Stimulated activated CD4-positive, alpha-beta T cell treated with anti-CD3 and anti-CD28 coated beads, Interleukin-1b, Interleukin-23, amount 100 ng/mL, for 24 hours (primary cell): Measurements from ENCODE around the gene SPOPL.

ENCODE experiments used
- DNase-seq, 4 experiments: peaks; one replicate each; pipeline ENCODE4 v3.0.0-alpha.2; 2020; ENCODE audit warnings: low read depth in 4 of 4, low spot score in 1 of 4

The SPOPL gene

DNA sequence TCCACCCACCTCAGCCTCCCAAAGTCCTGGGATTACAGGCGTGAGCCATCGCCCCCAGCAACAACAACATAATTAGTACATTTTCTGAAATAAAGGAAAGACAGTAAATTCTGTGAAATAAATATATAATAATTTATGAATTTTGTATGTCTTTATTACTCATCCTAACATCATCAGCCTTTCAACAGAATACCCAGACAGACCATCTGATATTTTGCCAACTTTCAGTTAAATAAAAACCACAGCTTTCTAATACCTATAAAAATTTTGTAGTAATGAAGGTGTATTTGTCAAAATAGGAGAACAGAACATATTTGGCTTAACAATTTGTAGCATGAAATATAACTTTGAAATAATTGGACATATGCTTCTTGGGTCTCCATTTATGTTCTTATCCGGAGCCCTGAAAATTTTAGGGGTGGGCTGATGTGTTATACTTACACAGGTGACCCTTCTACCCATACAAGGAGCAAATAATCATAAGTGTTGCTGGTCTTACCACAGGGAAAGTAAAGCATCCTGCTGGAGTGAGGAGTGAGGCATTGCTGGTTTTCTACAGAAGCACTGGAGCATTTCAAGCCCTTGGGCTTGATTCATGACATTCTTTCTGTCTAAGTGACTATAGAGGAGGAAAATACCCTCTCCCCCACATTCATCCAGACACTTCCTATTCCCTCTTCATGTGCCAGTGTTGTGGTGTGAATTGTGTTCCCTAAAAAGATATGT, 99.3 kb downstream of the SPOPL start:
- no peak for DNase-seq

DNA sequence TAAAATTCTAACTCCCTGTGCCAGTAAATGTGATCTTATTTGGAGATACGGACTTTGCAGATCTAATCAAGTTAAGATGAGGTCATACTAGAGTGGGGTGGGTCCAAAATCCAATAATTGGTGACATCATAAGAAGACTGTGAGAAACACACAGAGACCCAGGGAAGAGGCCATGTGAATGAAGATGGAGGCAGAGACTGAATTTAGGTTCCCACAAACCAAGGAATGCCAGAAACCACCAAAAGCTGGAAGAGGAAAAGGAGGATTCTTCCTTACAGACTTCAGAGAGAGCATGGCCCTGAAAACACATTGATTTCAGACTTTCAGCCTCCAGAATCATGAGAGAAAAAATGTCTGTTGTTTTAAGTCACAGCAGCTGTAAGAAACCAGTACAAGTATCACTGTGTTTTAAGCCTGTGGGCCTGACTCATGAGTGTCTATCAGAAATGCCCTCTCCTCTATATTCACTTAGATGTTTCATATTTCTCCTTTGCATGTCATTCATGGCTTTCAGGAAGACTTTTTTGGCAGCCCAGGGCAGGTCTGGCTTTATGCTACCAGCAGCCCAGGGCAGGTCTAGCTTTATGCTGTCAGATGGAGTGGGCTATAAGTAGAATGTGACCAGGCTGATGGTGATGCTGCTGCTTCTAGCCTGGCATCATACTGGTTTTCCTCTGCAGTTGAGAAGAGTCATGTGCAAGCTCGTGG, 100.0 kb downstream of the SPOPL start:
- DNase-seq, result no peak

DNA sequence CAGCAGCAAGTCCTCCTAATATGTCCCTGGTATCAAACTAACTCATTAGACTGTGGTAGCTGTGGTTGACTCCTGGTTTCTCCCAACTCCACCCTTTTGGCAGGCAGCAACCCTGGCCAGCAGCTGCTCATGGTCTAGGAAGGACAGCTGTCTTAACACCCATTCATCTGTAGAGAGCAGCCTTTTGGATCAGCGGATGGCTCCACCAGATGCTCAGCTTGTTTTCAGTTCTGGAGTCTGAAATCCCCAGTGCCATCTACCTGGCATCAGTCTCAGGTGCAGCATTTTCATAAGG, 100.5 kb downstream of the SPOPL start:
- DNase-seq, result no peak

DNA sequence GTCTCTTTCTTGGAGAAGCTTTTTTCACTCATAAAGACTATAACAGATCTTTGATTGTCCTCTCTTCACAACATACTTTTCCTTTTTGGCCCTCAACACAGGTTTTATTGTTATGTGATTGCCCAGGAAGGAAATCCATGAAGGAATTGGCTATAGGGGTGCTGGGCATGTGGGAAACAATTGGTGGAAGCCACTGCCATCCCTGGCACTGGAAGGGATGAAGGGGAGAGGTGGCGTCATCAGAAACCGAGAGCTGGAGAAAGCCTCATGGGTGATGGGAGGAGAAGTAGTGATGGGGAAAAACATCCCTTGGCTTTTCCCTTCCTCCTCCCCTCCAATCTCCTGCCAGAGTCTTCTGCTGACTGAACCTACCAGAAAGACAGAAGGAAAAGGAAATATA, 106.2 kb downstream of the SPOPL start:
- no peak for DNase-seq

DNA sequence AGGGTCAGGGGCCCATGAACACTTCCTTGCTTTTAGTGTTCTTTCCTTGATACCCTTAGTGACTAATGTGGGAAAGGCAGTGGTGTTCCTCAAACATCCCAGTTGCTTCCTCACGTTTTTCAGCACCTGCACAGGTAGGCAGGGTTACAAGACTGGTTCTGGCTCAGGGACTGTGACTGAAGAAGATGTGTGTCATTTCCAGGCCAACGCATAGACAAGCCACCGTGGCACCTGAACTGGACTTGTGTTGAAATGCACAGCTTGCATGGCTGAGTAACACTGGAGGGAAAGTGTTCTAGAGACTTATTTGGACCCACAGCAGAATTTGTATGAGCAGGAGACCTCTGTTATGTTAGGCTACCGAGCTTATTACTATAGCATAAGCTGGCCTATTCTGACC, 107.9 kb downstream of the SPOPL start:
- DNase-seq, result no peak

DNA sequence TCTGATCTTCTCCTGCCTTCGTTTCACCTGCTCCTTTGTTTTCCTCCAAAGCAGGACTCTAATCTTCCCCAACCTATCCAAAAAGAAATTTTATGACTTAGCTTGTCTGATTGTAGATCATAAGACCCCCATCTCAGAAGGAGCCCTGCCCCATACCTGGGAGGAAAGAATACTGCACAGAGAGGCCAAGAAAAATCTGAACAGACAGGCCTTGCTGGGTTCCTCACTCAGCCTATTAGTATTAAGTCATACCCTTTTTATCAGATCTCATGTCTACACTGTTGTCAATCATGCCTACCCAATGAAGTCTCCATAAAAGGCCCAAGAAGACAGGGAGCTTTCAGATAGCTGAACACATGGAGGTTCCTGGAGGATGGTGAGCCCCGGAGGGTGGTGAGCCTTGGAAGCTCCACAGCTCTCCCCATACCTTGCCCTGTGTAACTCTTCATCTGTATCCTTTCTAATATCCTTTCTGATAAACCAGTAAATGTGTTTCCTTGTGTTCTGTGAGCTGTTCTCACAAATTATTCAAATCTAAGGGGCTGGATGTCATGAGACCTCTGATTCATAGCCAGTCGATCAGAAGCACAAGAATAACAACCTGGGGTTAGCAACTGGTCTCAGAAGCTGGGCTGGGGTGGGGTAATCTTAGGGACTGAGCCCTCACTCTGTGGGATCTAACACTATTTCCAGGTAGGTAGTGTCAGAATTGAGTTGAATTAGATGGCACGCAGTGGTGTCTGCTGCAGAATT, 108.8 kb downstream of the SPOPL start:
- no peak for DNase-seq

DNA sequence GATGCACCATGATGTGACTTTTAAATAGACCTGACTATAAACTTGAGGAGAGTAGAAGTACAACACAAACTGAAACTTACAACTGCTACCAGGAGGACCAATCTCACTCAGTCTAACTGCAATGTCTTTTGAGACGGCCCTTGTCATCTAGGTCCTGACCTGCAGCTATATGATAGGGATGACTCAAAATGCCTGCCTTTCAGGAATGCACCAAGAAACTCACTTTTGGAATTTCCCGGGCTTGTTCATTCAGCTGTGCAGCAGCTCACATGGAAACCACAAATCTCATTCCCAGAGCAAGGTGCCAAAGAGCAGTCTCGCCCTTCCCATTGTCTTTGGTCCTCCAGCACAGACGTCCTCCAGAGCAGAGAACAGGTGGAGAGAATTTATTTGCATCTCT, 113.7 kb downstream of the SPOPL start:
- DNase-seq, result no peak

DNA sequence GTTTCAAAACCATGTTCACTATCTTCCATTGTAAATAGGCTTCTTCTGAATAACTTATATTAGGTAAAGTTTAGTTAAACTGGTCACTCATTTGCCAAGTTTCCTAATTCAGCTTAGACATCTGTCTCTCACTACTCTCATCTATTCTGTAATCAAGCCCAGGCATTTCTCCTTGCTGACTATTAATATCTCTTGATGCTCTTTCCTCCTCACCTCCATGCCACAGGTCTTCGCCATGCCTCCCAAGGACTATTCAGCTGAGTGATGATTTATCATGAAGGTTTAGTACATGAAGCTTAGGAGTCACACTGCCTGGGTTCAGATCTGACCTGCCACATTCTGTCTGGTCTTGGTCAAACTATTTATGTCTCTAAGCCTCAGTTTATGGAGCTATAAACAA, 115.5 kb downstream of the SPOPL start:
- DNase-seq, result no peak

DNA sequence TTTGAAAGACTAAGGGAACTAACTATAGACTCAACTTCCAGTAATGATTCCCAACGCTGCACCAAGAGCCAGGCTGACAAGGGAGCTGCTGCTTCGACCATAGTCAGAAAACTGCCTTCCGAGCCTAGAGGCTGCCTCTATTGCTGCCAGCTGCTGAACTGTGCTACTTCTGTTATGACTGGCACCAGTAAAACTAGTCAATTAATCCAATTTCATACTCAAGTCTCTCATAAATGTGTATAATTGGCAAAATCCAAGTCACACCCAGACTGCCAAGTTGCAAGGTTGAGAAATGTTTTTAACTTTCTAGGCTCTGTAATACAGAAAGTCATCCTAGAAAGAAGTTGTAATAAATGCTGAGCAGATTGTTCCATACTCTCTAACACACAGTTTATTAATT, 117.4 kb downstream of the SPOPL start:
- no peak for DNase-seq

DNA sequence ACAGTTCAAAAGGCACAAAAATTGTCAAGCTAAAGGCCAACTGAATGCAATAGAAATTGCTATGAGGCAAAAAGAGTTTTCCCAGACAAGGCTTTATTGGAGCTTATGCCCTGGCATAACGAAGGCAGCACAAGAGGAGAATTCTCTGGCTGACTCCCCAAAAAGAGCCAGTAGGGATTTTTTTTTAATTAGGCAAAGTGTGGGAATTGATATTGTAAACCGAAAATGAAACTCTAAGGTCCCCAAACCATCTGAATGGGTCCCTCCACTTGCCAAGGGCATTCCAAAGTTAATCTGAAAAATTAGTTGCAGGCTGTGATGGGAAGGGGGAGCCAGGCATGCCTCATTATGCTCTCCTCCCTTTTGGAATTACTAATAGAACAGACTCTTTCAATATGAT, 118.9 kb downstream of the SPOPL start:
- no peak for DNase-seq

DNA sequence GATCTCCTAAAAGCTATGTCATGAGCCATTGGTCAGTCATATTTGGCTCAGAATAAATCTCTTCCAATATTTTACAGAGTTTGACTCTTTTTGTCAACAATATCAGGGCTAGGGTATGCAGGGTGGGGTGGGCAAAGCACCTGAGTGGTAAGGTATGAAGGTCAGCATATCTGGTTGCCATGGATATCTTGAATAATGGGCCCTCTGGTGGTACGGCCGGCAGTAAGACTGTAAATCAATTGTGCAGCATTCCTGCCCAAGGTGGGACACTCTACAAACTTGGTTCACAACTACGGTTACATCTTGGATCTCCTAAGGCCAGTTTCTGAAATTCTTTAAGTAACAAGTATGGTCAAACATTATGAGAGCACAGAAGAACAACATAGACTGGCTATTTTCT, 119.6 kb downstream of the SPOPL start:
- DNase-seq, result no peak

DNA sequence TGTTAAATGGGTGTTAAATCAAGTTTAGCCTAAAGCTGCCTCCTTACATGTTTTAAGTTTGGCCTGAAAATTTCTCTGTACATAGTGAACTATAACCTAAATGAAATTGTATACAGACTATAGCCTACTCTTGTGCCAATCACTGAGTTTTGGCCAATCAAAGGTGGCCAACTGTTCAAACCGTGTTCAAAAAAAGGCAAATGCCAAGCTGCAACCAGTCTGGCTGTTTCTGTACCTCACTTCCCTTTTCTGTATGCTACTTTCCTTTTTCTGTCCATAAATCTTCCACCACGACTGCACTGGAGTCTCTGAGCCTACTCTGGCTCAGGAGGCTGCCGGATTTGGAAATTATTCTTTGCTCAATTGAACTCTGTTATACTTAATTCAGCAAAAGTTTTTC, 121.0 kb downstream of the SPOPL start:
- no peak for DNase-seq
